ENCODE measurements around the gene FERMT3. TPM values are rescaled to one million over a fixed set of nuclear protein-coding genes. Genes with fewer than 3 reads are reported as not detected.

The FERMT3 gene
- total and polyA plus RNA-seq, 2 of the 13 experiments (the other 11 are each of a cell fraction or from before 2014, with no cell fraction given), result 0.29 TPM; not detected in 1

DNA sequence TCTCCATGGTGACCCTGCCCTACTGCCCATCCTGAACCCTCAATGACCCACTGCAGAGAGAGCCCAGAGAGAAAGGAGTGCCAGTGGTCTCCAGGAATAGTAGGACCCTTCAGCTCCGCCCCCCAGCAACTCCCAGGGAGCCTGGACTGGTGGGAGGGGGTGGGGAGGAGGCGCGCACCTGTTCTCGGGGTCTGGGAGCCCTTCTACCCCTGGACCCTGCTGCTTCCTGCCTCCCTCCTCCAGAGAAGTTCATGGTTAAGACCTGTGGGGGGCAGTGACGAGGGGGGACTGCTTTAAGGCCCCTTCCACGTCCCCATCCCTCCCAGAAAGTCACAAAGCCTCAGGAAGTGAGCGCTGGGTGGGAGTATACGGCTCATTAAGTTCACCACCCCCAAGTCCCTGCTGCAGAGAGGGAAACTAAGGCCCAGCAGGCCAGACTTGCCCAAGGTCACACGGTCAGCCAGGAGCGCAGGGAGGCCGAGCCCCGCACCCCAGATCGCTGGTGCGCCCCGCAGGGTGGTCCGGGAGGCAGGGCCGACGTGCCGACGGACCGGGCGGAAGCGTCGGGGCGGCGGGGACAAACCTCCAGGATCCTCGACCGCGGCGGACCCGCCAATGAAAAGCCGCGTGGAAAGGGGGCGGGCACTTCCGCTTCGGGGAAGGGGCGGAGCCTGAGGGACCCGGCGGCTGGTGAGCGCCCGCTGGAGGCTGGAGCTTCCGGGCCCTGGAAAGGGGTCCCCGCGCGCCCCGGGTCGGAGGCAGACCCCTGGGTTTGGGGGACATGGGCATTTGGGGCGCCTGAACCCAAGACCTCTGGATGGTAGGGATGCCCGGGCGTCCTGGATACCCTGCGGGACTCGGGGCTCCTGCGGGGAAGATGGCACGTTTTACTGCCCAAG lies 19.3 kb downstream of the FERMT3 start, which contains the start of the genes NUDT22 and TRPT1 (continued):
- TF ChIP-seq, protein P1, sequence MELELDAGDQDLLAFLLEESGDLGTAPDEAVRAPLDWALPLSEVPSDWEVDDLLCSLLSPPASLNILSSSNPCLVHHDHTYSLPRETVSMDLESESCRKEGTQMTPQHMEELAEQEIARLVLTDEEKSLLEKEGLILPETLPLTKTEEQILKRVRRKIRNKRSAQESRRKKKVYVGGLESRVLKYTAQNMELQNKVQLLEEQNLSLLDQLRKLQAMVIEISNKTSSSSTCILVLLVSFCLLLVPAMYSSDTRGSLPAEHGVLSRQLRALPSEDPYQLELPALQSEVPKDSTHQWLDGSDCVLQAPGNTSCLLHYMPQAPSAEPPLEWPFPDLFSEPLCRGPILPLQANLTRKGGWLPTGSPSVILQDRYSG (CRISPR knock-in tag; IDR thresholded peaks at IDR 0.05), result no peak
- peak; percentile 71 for TF ChIP-seq KDM5A (IDR thresholded peaks at IDR 0.05; ENCODE audit: borderline replicate concordance, low read length)
- TF ChIP-seq YEATS4 (CRISPR knock-in tag; IDR thresholded peaks at IDR 0.05; ENCODE audit: borderline replicate concordance), result peak; percentile 59; the same call in 1 of the 2 replicates
- TF ChIP-seq, protein P2, sequence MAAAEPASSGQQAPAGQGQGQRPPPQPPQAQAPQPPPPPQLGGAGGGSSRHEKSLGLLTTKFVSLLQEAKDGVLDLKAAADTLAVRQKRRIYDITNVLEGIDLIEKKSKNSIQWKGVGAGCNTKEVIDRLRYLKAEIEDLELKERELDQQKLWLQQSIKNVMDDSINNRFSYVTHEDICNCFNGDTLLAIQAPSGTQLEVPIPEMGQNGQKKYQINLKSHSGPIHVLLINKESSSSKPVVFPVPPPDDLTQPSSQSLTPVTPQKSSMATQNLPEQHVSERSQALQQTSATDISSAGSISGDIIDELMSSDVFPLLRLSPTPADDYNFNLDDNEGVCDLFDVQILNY (CRISPR knock-in tag; conservative IDR thresholded peaks at IDR 0.05), result no peak; the same call in 1 of the 2 replicates
- TF ChIP-seq DR1 (CRISPR knock-in tag; IDR thresholded peaks at IDR 0.05), result peak; percentile 86
- no peak; the same call in 1 of the 2 replicates for TF ChIP-seq HIVEP1 (CRISPR knock-in tag; IDR thresholded peaks at IDR 0.05)
- no peak for TF ChIP-seq STAT5B (CRISPR knock-in tag; IDR thresholded peaks at IDR 0.05)
- TF ChIP-seq ZNF326 (CRISPR knock-in tag; IDR thresholded peaks at IDR 0.05; ENCODE audit: borderline replicate concordance), result no peak
- no peak for TF ChIP-seq ARNT (IDR thresholded peaks at IDR 0.05)
- peak; percentile 87; the same call in 1 of the 2 replicates for TF ChIP-seq ZNF33A (CRISPR knock-in tag; IDR thresholded peaks at IDR 0.05; ENCODE audit: borderline replicate concordance)
- peak; percentile 29; the same call in 1 of the 2 replicates for TF ChIP-seq CREM (IDR thresholded peaks at IDR 0.05)
- TF ChIP-seq CREM (CRISPR knock-in tag; IDR thresholded peaks at IDR 0.05), result no peak
- TF ChIP-seq TCF12 (IDR thresholded peaks at IDR 0.05), result no peak
- peak; percentile 60 for TF ChIP-seq TCF12 (CRISPR knock-in tag; IDR thresholded peaks at IDR 0.05)
- no peak; the same call in 1 of the 2 replicates for TF ChIP-seq ZBTB38 (CRISPR knock-in tag; IDR thresholded peaks at IDR 0.05)
- TF ChIP-seq KDM6A (CRISPR knock-in tag; IDR thresholded peaks at IDR 0.05; ENCODE audit: low read depth), result no peak
- peak; percentile 65; the same call in 1 of the 2 replicates for TF ChIP-seq ZNF549 (CRISPR knock-in tag; IDR thresholded peaks at IDR 0.05)
- TF ChIP-seq NFE2L2 (IDR thresholded peaks at IDR 0.05; ENCODE audit: low read length), result no peak
- no peak for TF ChIP-seq ZC3H4 (CRISPR knock-in tag; IDR thresholded peaks at IDR 0.05; ENCODE audit: borderline replicate concordance)
- no peak for TF ChIP-seq MAF1 (CRISPR knock-in tag; IDR thresholded peaks at IDR 0.05; ENCODE audit: borderline replicate concordance)
- 0 out of 2 replicates have a peak, but pooled peaks have one; percentile 13 for TF ChIP-seq FOXO1 (CRISPR knock-in tag; IDR thresholded peaks at IDR 0.05)
- no peak for TF ChIP-seq ZNF10 (CRISPR knock-in tag; IDR thresholded peaks at IDR 0.05; ENCODE audit: borderline replicate concordance, low read depth)
- TF ChIP-seq SIN3A (IDR thresholded peaks at IDR 0.05; ENCODE audit: borderline replicate concordance, low read depth, low read length), result no peak; the same call in 1 of the 2 replicates
- no peak for TF ChIP-seq ZFYVE20 (CRISPR knock-in tag; IDR thresholded peaks at IDR 0.05; ENCODE audit: borderline replicate concordance, low read depth)
- TF ChIP-seq, protein P3, sequence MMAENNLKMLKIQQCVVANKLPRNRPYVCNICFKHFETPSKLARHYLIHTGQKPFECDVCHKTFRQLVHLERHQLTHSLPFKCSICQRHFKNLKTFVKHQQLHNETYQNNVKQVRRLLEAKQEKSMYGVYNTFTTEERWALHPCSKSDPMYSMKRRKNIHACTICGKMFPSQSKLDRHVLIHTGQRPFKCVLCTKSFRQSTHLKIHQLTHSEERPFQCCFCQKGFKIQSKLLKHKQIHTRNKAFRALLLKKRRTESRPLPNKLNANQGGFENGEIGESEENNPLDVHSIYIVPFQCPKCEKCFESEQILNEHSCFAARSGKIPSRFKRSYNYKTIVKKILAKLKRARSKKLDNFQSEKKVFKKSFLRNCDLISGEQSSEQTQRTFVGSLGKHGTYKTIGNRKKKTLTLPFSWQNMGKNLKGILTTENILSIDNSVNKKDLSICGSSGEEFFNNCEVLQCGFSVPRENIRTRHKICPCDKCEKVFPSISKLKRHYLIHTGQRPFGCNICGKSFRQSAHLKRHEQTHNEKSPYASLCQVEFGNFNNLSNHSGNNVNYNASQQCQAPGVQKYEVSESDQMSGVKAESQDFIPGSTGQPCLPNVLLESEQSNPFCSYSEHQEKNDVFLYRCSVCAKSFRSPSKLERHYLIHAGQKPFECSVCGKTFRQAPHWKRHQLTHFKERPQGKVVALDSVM (CRISPR knock-in tag; IDR thresholded peaks at IDR 0.05), result peak; percentile 57; the same call in 1 of the 2 replicates
- no peak for TF ChIP-seq ZNF431 (CRISPR knock-in tag; IDR thresholded peaks at IDR 0.05; ENCODE audit: borderline replicate concordance, low read depth)
